Loucy (cell line): ENCODE data around the gene RAD51B.

Experiments used
- EZH2phosphoT487 ChIP-seq: fragments of 200-600 bp; IDR thresholded peaks from 2 replicates; pipeline ENCODE4 v1.6.1; 2018; ENCODE audit warnings: antibody characterized with exemption, mild to moderate bottlenecking, moderate library complexity, borderline replicate concordance
- TF ChIP-seq, protein P1 (sequence below): fragments of 200-600 bp; sonication (generic); conservative IDR thresholded peaks from 2 replicates; pipeline ENCODE4 v1.5.1; 2014; ENCODE audit warnings: mild to moderate bottlenecking, antibody characterized with exemption, low read length

- TF ChIP-seq, protein P1, sequence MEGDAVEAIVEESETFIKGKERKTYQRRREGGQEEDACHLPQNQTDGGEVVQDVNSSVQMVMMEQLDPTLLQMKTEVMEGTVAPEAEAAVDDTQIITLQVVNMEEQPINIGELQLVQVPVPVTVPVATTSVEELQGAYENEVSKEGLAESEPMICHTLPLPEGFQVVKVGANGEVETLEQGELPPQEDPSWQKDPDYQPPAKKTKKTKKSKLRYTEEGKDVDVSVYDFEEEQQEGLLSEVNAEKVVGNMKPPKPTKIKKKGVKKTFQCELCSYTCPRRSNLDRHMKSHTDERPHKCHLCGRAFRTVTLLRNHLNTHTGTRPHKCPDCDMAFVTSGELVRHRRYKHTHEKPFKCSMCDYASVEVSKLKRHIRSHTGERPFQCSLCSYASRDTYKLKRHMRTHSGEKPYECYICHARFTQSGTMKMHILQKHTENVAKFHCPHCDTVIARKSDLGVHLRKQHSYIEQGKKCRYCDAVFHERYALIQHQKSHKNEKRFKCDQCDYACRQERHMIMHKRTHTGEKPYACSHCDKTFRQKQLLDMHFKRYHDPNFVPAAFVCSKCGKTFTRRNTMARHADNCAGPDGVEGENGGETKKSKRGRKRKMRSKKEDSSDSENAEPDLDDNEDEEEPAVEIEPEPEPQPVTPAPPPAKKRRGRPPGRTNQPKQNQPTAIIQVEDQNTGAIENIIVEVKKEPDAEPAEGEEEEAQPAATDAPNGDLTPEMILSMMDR = no peak; the same call in 1 of the 2 replicates
- TF ChIP-seq EZH2phosphoT487 = no peak
Measured at GRCh38 chr14:68716698-68717097, 897.1 kb downstream of the RAD51B start.
